Hepatocyte (in vitro differentiated cells): ENCODE data around the gene BCAS3. TPM values are rescaled to one million over a fixed set of nuclear protein-coding genes. Genes with fewer than 3 reads are reported as not detected.
"Not testable (repeated sequence)": the region's sequence is repeated elsewhere in the genome, so short reads cannot be mapped to it uniquely, and the experiment has no call there.

Source experiments
- DNase-seq: peaks from one replicate; pipeline ENCODE4 v3.0.0-alpha.2; 2016; ENCODE audit warnings: low spot score
- H2AFZ ChIP-seq: fragments of 200-600 bp; sonication (generic); 2 replicates; pipeline ENCODE4 v1.6.0; 2016; ENCODE audit warnings: antibody characterized with exemption, mild to moderate bottlenecking
- H3K27ac ChIP-seq: fragments of 200-600 bp; sonication (generic); 2 replicates; pipeline ENCODE4 v1.5.1; 2016; ENCODE audit warnings: mild to moderate bottlenecking
- H3K27me3 ChIP-seq: fragments of 200-600 bp; sonication (generic); 2 replicates; pipeline ENCODE4 v1.6.1; 2016
- H3K36me3 ChIP-seq: fragments of 200-600 bp; sonication (generic); replicated peaks from 2 replicates; pipeline ENCODE4 v1.5.1; 2016; ENCODE audit warnings: low read depth; ENCODE audit not compliant: insufficient read depth
- H3K4me1 ChIP-seq: fragments of 200-600 bp; sonication (generic); 2 replicates; pipeline ENCODE4 v1.5.1; 2016; ENCODE audit warnings: mild to moderate bottlenecking, moderate library complexity; ENCODE audit not compliant: insufficient read depth
- H3K4me2 ChIP-seq: fragments of 200-600 bp; sonication (generic); 2 replicates; pipeline ENCODE4 v1.6.0; 2016
- H3K4me3 ChIP-seq: fragments of 200-600 bp; sonication (generic); 2 replicates; pipeline ENCODE4 v1.5.1; 2016; ENCODE audit warnings: mild to moderate bottlenecking
- H3K79me2 ChIP-seq: fragments of 200-600 bp; sonication (generic); 2 replicates; pipeline ENCODE4 v1.6.0; 2017; ENCODE audit warnings: mild to moderate bottlenecking
- H3K9me2 ChIP-seq: fragments of 200-600 bp; sonication (generic); replicated peaks from 2 replicates; pipeline ENCODE4 v1.6.0; 2017; ENCODE audit warnings: mild to moderate bottlenecking; ENCODE audit not compliant: insufficient read depth
- H3K9me3 ChIP-seq: fragments of 200-600 bp; sonication (generic); 2 replicates; pipeline ENCODE4 v1.5.1; 2016; ENCODE audit warnings: low read depth, mild to moderate bottlenecking
- H4K20me1 ChIP-seq: fragments of 200-600 bp; sonication (generic); 2 replicates; pipeline ENCODE4 v1.6.0; 2016; ENCODE audit warnings: mild to moderate bottlenecking; ENCODE audit not compliant: insufficient read depth, poor library complexity, severe bottlenecking
- EZH2 ChIP-seq: fragments of 200-600 bp; sonication (generic); IDR thresholded peaks from 2 replicates; pipeline ENCODE4 v1.6.1; 2016; ENCODE audit warnings: antibody characterized with exemption, mild to moderate bottlenecking, borderline replicate concordance
- EZH2phosphoT487 ChIP-seq: fragments of 200-600 bp; sonication (generic); IDR thresholded peaks from one replicate; pipeline ENCODE4 v1.6.1; 2018; ENCODE audit warnings: antibody characterized with exemption, mild to moderate bottlenecking, low read depth, moderate library complexity; ENCODE audit not compliant: unreplicated experiment, severe bottlenecking
- WGBS: methylation state at CpG from one replicate; pipeline ENCODE4 v1.1.6; 2016; ENCODE audit warnings: low lambda C conversion rate; ENCODE audit errors: missing lambda C conversion rate; 5-methylcytosine and 5-hydroxymethylcytosine counted together
- polyA plus RNA-seq: library from polyadenylated mRNA; unstranded; fragments of >200 nt; fragmentation: Nextera tagmentation; extraction: Ambion mirVana; gene quantifications from 2 replicates; pipeline ENCODE4 v1.2.1, GENCODE V29; 2016
- total RNA-seq: library from RNA; depleted of rRNA; stranded (reverse); fragments of >200 nt; gene quantifications from 2 replicates; pipeline ENCODE4 v1.2.3, GENCODE V29; 2014
- TF ChIP-seq, protein P1 (sequence below): fragments of 200-600 bp; sonication (generic); IDR thresholded peaks from 2 replicates; pipeline ENCODE4 v1.5.1; 2016; ENCODE audit warnings: antibody characterized with exemption, mild to moderate bottlenecking; ENCODE audit not compliant: poor library complexity

BCAS3 gene
- total and polyA plus RNA-seq, 2 experiments from 2014 or later = 16.5 to 58.8 TPM

DNA sequence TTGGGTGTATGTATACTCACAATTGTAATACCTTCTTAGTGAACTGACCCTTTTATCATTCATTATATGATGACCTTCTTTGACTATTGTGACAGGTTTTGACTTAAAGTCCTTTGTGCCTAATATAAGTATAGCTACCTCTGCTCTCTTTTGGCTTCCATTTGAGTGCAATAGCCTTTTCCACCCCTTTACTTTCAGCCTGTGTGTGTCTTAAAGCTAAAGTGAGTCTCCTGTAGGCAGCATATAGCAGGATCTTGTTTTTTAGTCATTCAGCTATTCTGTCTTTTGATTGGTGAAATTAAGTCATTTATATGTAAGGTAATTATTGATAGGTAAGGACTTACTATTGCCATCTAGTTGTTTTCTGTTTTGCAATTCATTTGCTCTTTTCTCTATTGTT, 758.6 kb downstream of the BCAS3 start:
- no peaks in the 10 kb centered on the region for H3K9me2 ChIP-seq
- no peak for DNase-seq
- no peak overlapping the region for H3K27ac ChIP-seq
- no peaks in the 10 kb centered on the region for H3K9me3 ChIP-seq
- no peak overlapping the region for H2AFZ ChIP-seq
- H3K36me3 ChIP-seq = no peaks in the 10 kb centered on the region
- no peaks in the 10 kb centered on the region for H3K27me3 ChIP-seq
- H4K20me1 ChIP-seq = no peaks in the 10 kb centered on the region
- no peaks in the 10 kb centered on the region for H3K4me1 ChIP-seq
- H3K4me3 ChIP-seq = no peak overlapping the region
- H3K4me2 ChIP-seq = no peak overlapping the region
- TF ChIP-seq EZH2 (no peak), EZH2phosphoT487 (no peak)
- TF ChIP-seq, protein P1, sequence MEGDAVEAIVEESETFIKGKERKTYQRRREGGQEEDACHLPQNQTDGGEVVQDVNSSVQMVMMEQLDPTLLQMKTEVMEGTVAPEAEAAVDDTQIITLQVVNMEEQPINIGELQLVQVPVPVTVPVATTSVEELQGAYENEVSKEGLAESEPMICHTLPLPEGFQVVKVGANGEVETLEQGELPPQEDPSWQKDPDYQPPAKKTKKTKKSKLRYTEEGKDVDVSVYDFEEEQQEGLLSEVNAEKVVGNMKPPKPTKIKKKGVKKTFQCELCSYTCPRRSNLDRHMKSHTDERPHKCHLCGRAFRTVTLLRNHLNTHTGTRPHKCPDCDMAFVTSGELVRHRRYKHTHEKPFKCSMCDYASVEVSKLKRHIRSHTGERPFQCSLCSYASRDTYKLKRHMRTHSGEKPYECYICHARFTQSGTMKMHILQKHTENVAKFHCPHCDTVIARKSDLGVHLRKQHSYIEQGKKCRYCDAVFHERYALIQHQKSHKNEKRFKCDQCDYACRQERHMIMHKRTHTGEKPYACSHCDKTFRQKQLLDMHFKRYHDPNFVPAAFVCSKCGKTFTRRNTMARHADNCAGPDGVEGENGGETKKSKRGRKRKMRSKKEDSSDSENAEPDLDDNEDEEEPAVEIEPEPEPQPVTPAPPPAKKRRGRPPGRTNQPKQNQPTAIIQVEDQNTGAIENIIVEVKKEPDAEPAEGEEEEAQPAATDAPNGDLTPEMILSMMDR = no peak
- H3K79me2 ChIP-seq = no peaks in the 10 kb centered on the region

DNA sequence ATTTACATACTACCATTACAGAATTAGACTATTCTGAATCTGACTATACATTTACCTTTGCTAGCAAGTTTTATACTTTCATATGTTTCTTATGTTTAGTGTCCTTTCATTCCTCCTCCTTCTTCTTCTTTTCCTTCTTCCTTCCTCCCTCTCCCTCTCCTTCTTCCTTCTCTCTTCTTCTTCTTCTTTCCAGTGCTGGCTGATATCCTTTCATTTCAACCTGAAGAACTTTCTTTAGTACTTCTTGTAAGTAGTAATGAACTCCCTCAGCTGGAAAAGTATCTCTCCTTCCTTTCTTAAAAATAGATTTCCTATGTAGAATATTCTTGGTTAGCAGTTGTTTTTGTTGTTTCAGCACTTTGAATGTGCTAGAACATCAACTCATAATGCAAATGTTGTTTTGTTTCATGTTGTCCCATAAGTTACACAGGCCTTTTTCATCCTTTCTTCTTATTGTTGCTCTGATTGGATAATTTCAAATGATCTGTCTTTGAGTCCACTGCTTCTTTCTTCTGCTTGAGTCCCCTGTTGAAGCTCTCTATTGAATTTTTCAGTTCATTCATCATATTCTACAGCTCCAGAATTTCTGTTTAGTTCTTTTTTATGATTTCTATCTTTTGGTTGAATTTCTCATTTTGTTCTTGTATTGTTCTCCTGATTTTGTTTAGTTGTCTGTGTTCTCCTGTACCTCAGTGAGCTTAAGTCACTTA, 759.5 kb downstream of the BCAS3 start:
- Histone ChIP-seq H4K20me1 (no peaks in the 10 kb centered on the region), H3K9me2 (no peaks in the 10 kb centered on the region), H3K27me3 (no peaks in the 10 kb centered on the region), H3K4me1 (peaks cover 6% of the 10 kb centered on the region), H3K4me2 (no peak overlapping the region), H3K79me2 (no peaks in the 10 kb centered on the region), H3K4me3 (no peak overlapping the region), H2AFZ (no peak overlapping the region), H3K9me3 (no peaks in the 10 kb centered on the region), H3K27ac (no peak overlapping the region), H3K36me3 (no peaks in the 10 kb centered on the region)
- no peak for TF ChIP-seq EZH2
- TF ChIP-seq, protein P1 = no peak
- no peak for TF ChIP-seq EZH2phosphoT487
- DNase-seq = no peak

DNA sequence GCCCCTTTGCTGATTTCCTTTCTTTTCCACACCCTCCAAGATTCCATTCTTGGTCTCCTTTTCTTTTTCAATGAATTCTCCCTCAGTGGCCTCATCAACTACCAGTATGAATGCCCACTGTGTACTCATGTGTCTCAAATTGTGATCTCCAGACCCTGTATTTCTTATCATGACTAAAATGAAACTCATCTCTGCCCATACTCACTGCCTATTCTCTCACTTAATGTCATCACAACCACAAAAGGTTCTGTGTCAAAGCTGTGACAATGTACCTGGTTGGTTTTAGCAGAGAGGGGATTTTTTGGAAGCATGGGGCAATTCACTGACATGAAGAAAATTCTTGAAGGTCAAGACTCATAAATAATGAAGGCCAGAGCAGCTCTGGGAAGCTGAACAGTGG, 763.0 kb downstream of the BCAS3 start:
- Histone ChIP-seq H3K4me3 (no peak overlapping the region), H2AFZ (no peak overlapping the region), H4K20me1 (no peaks in the 10 kb centered on the region), H3K36me3 (no peaks in the 10 kb centered on the region), H3K4me1 (peaks cover 18% of the 10 kb centered on the region), H3K9me2 (no peaks in the 10 kb centered on the region), H3K79me2 (no peaks in the 10 kb centered on the region), H3K27me3 (no peaks in the 10 kb centered on the region), H3K4me2 (no peak overlapping the region), H3K9me3 (no peaks in the 10 kb centered on the region), H3K27ac (no peak overlapping the region)
- DNase-seq = no peak
- no peak for TF ChIP-seq EZH2phosphoT487
- TF ChIP-seq EZH2 = no peak
- TF ChIP-seq, protein P1 = no peak

DNA sequence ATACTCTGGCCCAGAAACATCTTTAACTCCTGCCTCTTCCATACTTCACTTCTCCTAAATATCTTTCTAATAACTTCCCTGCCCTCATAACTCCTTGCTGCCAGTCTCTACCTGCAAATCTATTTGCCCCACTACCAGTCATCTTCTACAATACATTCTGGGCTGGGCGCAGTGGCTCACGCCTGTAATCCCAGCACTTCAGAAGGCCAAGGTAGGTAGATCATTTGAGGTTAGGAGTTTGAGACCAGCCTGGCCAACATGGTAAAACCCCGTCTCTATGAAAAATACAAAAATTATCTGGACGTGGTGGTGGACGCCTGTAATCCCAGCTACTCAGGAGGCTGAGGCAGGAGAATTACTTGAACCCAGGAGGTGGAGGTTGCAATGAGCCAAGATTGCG, 763.9 kb downstream of the BCAS3 start:
- not testable (repeated sequence) for H3K27ac ChIP-seq, H3K36me3 ChIP-seq, H3K4me3 ChIP-seq, H4K20me1 ChIP-seq, H3K4me2 ChIP-seq, H3K79me2 ChIP-seq, H2AFZ ChIP-seq, H3K9me2 ChIP-seq, H3K9me3 ChIP-seq, H3K27me3 ChIP-seq, DNase-seq
- 97% methylated on average over 6 of the region's 6 CpGs for WGBS
- H3K4me1 ChIP-seq = peaks cover 18% of the 10 kb centered on the region
